H9 (cell line): ENCODE data around the gene RPS21. TPM values are rescaled to one million over a fixed set of nuclear protein-coding genes. Genes with fewer than 3 reads are reported as not detected.

Experiments used
- DNase-seq: peaks from one replicate; pipeline ENCODE4 v3.0.0-alpha.2; 2017
- H2AFZ ChIP-seq: one replicate; pipeline ENCODE4 v1.6.1; 2013; ENCODE audit warnings: mild to moderate bottlenecking, low read length, control low read depth, moderate library complexity
- H2AK5ac ChIP-seq: 2 replicates; pipeline ENCODE4 v1.6.1; 2013; ENCODE audit warnings: low read length, control low read depth, mixed read lengths; ENCODE audit not compliant: insufficient read length
- H2BK120ac ChIP-seq: one replicate; pipeline ENCODE4 v1.6.1; 2013; ENCODE audit warnings: low read depth, mild to moderate bottlenecking, low read length, control low read depth, inconsistent platforms; ENCODE audit not compliant: poor library complexity, severe bottlenecking
- H2BK12ac ChIP-seq: 2 replicates; pipeline ENCODE4 v1.6.1; 2013; ENCODE audit warnings: low read length, control low read depth, mixed read lengths, low read depth; ENCODE audit not compliant: insufficient read length
- H2BK15ac ChIP-seq: 2 replicates; pipeline ENCODE4 v1.6.1; 2013; ENCODE audit warnings: low read depth, low read length, control low read depth
- H2BK20ac ChIP-seq: one replicate; pipeline ENCODE4 v1.6.1; 2013; ENCODE audit warnings: low read depth, mild to moderate bottlenecking, low read length, control low read depth, inconsistent platforms; ENCODE audit not compliant: poor library complexity, severe bottlenecking
- H2BK5ac ChIP-seq: 2 replicates; pipeline ENCODE4 v1.6.1; 2013; ENCODE audit warnings: low read length, control low read depth, mixed read lengths; ENCODE audit not compliant: insufficient read length
- H3K14ac ChIP-seq: 2 replicates; pipeline ENCODE4 v1.6.1; 2013; ENCODE audit warnings: low read length, control low read depth; ENCODE audit not compliant: insufficient read depth
- H3K18ac ChIP-seq: 2 replicates; pipeline ENCODE4 v1.6.1; 2013; ENCODE audit warnings: low read depth, mild to moderate bottlenecking, mixed read lengths, low read length, control low read depth; ENCODE audit not compliant: insufficient read length
- H3K23ac ChIP-seq: 2 replicates; pipeline ENCODE4 v1.6.1; 2013; ENCODE audit warnings: low read length, control low read depth, mixed read lengths, low read depth; ENCODE audit not compliant: insufficient read length
- H3K23me2 ChIP-seq: 2 replicates; pipeline ENCODE4 v1.6.1; 2013; ENCODE audit warnings: low read depth, mild to moderate bottlenecking, mixed read lengths, low read length, control low read depth; ENCODE audit not compliant: insufficient read length, poor library complexity, severe bottlenecking
- H3K27ac ChIP-seq: 2 replicates; pipeline ENCODE4 v1.5.1; 2013; ENCODE audit warnings: low read length, control low read depth, mixed read lengths, low read depth; ENCODE audit not compliant: insufficient read length
- H3K27me3 ChIP-seq: 2 replicates; pipeline ENCODE4 v1.6.1; 2013; ENCODE audit warnings: low read length, control low read depth, inconsistent platforms; ENCODE audit not compliant: insufficient read depth
- H3K4ac ChIP-seq: 2 replicates; pipeline ENCODE4 v1.6.1; 2013; ENCODE audit warnings: low read depth, mild to moderate bottlenecking, control low read depth, inconsistent platforms, low read length, moderate library complexity
- H3K4me1 ChIP-seq: 2 replicates; pipeline ENCODE4 v1.6.1; 2013; ENCODE audit warnings: low read length, control low read depth, inconsistent platforms; ENCODE audit not compliant: insufficient read depth
- H3K4me2 ChIP-seq: 2 replicates; pipeline ENCODE4 v1.6.1; 2013; ENCODE audit warnings: low read length, control low read depth, mixed read lengths; ENCODE audit not compliant: insufficient read length, insufficient read depth
- H3K56ac ChIP-seq: 2 replicates; pipeline ENCODE4 v1.6.1; 2013; ENCODE audit warnings: low read depth, mild to moderate bottlenecking, mixed read lengths, low read length, control low read depth; ENCODE audit not compliant: insufficient read length
- H3K79me1 ChIP-seq: 2 replicates; pipeline ENCODE4 v1.6.1; 2013; ENCODE audit warnings: low read depth, mild to moderate bottlenecking, moderate library complexity, low read length, control low read depth, inconsistent platforms; ENCODE audit not compliant: insufficient read depth, poor library complexity, severe bottlenecking
- H3K79me2 ChIP-seq: 2 replicates; pipeline ENCODE4 v1.6.1; 2013; ENCODE audit warnings: low read length, control low read depth, inconsistent platforms; ENCODE audit not compliant: insufficient read depth
- H3K9ac ChIP-seq: 2 replicates; pipeline ENCODE4 v1.6.1; 2013; ENCODE audit warnings: low read length, control low read depth, mixed read lengths; ENCODE audit not compliant: insufficient read length; ENCODE audit errors: extremely low read depth
- H3K9me3 ChIP-seq: one replicate; pipeline ENCODE4 v1.6.1; 2013; ENCODE audit warnings: low read depth, low read length, inconsistent platforms; ENCODE audit not compliant: control insufficient read depth
- H3T11ph ChIP-seq: one replicate; pipeline ENCODE4 v1.6.1; 2013; ENCODE audit warnings: mild to moderate bottlenecking, low read length, control low read depth, inconsistent platforms
- H4K20me1 ChIP-seq: one replicate; pipeline ENCODE4 v1.6.1; 2013; ENCODE audit not compliant: control insufficient read depth, insufficient read length, insufficient read depth
- H4K5ac ChIP-seq: 2 replicates; pipeline ENCODE4 v1.6.1; 2013; ENCODE audit warnings: low read depth, mild to moderate bottlenecking, mixed read lengths, low read length, control low read depth; ENCODE audit not compliant: insufficient read length
- H4K8ac ChIP-seq: replicated peaks from 2 replicates; pipeline ENCODE4 v1.6.1; 2013; ENCODE audit warnings: low read length, control low read depth, mixed read lengths, low read depth; ENCODE audit not compliant: insufficient read length
- H4K91ac ChIP-seq: 2 replicates; pipeline ENCODE4 v1.6.1; 2013; ENCODE audit warnings: low read depth, mild to moderate bottlenecking, moderate library complexity, mixed read lengths, low read length, control low read depth; ENCODE audit not compliant: insufficient read length
- H3K27ac Mint-ChIP-seq, 3 experiments: 2 replicates in 2 of 3; 3 replicates in 1 of 3; pipeline ENCODE4 v1.8.0; 2020 to 2021; ENCODE audit warnings: mixed read lengths in 3 of 3, mild to moderate bottlenecking in 1 of 3, moderate library complexity in 1 of 3
- H3K27me3 Mint-ChIP-seq: 2 replicates; pipeline ENCODE4 v1.8.0; 2021; ENCODE audit warnings: low read depth, mild to moderate bottlenecking, moderate library complexity, mixed read lengths
- H3K36me3 Mint-ChIP-seq, 3 experiments: 2 replicates in 2 of 3; 3 replicates in 1 of 3; pipeline ENCODE4 v1.8.0; 2020 to 2021; ENCODE audit warnings: low read depth in 3 of 3, mixed read lengths in 3 of 3; ENCODE audit not compliant: insufficient read depth in 1 of 3
- H3K4me1 Mint-ChIP-seq, 2 experiments: 2 replicates each; pipeline ENCODE4 v1.8.0; 2020; ENCODE audit warnings: mixed read lengths in 2 of 2
- H3K4me3 Mint-ChIP-seq, 2 experiments: 2 replicates in 1 of 2; 3 replicates in 1 of 2; pipeline ENCODE4 v1.8.0; 2020 to 2021; ENCODE audit warnings: mild to moderate bottlenecking in 2 of 2, mixed read lengths in 2 of 2, moderate library complexity in 1 of 2
- H3K9me3 Mint-ChIP-seq, 2 experiments: 2 replicates in 1 of 2; 3 replicates in 1 of 2; pipeline ENCODE4 v1.8.0; 2020; ENCODE audit warnings: mild to moderate bottlenecking in 2 of 2, mixed read lengths in 2 of 2, moderate library complexity in 1 of 2
- WGBS: extraction: QIAGEN DNeasy Blood & Tissue Kit; methylation state at CpG from one replicate; pipeline ENCODE4 v1.1.7; 2013; ENCODE audit warnings: missing lambda C conversion rate, low lambda C conversion rate, mixed read lengths; ENCODE audit not compliant: insufficient read length; ENCODE audit errors: extremely low coverage; 5-methylcytosine and 5-hydroxymethylcytosine counted together
- total RNA-seq: library from RNA; stranded (reverse); gene quantifications from 2 replicates; pipeline ENCODE4 v1.2.1, GENCODE V29; 2021
- TF ChIP-seq, protein P1 (sequence below): fragments of 200-600 bp; sonication (generic); conservative IDR thresholded peaks from 3 replicates; pipeline ENCODE4 v1.8.0; 2021; ENCODE audit warnings: antibody characterized with exemption, mild to moderate bottlenecking

Gene RPS21
- total RNA-seq, 1 experiment from 2014 or later, result 1,715 TPM

- no peak overlapping the region for H2BK120ac ChIP-seq
- peaks cover 9 to 41% (median 36%) of the 10 kb centered on the region in 3 experiments for H3K36me3 Mint-ChIP-seq
- TF ChIP-seq, protein P1, sequence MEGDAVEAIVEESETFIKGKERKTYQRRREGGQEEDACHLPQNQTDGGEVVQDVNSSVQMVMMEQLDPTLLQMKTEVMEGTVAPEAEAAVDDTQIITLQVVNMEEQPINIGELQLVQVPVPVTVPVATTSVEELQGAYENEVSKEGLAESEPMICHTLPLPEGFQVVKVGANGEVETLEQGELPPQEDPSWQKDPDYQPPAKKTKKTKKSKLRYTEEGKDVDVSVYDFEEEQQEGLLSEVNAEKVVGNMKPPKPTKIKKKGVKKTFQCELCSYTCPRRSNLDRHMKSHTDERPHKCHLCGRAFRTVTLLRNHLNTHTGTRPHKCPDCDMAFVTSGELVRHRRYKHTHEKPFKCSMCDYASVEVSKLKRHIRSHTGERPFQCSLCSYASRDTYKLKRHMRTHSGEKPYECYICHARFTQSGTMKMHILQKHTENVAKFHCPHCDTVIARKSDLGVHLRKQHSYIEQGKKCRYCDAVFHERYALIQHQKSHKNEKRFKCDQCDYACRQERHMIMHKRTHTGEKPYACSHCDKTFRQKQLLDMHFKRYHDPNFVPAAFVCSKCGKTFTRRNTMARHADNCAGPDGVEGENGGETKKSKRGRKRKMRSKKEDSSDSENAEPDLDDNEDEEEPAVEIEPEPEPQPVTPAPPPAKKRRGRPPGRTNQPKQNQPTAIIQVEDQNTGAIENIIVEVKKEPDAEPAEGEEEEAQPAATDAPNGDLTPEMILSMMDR, result no peak
- no peak overlapping the region for H3K27ac Mint-ChIP-seq
- H4K8ac ChIP-seq, result no peak overlapping the region
- H3K4me1 ChIP-seq, result no peaks in the 10 kb centered on the region; the same call in 1 of the 2 replicates
- WGBS, result no CpG with 5 or more reads among the region's 16 CpGs
- no peak overlapping the region for H3K9ac ChIP-seq
- no peak overlapping the region for H3K4me2 ChIP-seq
- H2AFZ ChIP-seq, result no peak overlapping the region
- H3K4me1 Mint-ChIP-seq, result peaks cover 9 to 19% of the 10 kb centered on the region in 2 experiments
- H3K23me2 ChIP-seq, result no peaks in the 10 kb centered on the region
- peaks cover 7 to 17% of the 10 kb centered on the region in 2 experiments for H3K9me3 Mint-ChIP-seq
- H3K79me2 ChIP-seq, result no peaks in the 10 kb centered on the region; the same call in 1 of the 2 replicates
- no peak overlapping the region for H3K56ac ChIP-seq
- no peak for DNase-seq
- no peak overlapping the region; the same call in 1 of the 2 replicates for H3K14ac ChIP-seq
- peaks cover 5% of the 10 kb centered on the region for H3K79me1 ChIP-seq
- no peak overlapping the region for H2AK5ac ChIP-seq
- H3K18ac ChIP-seq, result no peak overlapping the region
- no peaks in the 10 kb centered on the region for H4K20me1 ChIP-seq
- no peak overlapping the region; the same call in 1 of the 2 replicates for H3K4ac ChIP-seq
- no peak overlapping the region for H2BK5ac ChIP-seq
- H3K9me3 ChIP-seq, result no peaks in the 10 kb centered on the region
- H3K23ac ChIP-seq, result no peak overlapping the region
- no peak overlapping the region for H2BK15ac ChIP-seq
- no peaks in the 10 kb centered on the region; the same call in 1 of the 2 replicates for H3K27me3 Mint-ChIP-seq
- no peak overlapping the region for H3T11ph ChIP-seq
- no peak overlapping the region for H4K91ac ChIP-seq
- no peak overlapping the region for H3K27ac ChIP-seq
- no peaks in the 10 kb centered on the region for H3K27me3 ChIP-seq
- no peak overlapping the region for H2BK12ac ChIP-seq
- no peak overlapping the region for H3K4me3 Mint-ChIP-seq
- no peak overlapping the region for H4K5ac ChIP-seq
- H2BK20ac ChIP-seq, result no peak overlapping the region
These were observed 33.4 kb upstream of the RPS21 start for GRCh38 chr20:62353289-62354030.
